Hepatic stellate cell (primary cell): Measurements from ENCODE around the gene TRAPPC10.

Experiments used
- DNase-seq: peaks from one replicate; pipeline ENCODE4 v3.0.0; 2011; ENCODE audit warnings: low spot score

The TRAPPC10 gene

GRCh38 chr21:43983390-43983789, 28.7 kb upstream of the TRAPPC10 start:
- no peak for DNase-seq

GRCh38 chr21:43983860-43984420, 28.2 kb upstream of the TRAPPC10 start:
- no peak for DNase-seq

- no peak for DNase-seq
Measured at GRCh38 chr21:43984905-43985689, 27.0 kb upstream of the TRAPPC10 start.

GRCh38 chr21:43985690-43986251, 26.3 kb upstream of the TRAPPC10 start:
- DNase-seq = no peak

GRCh38 chr21:43986544-43987451, 25.3 kb upstream of the TRAPPC10 start:
- no peak for DNase-seq

- no peak for DNase-seq
Measured at GRCh38 chr21:43987509-43987908, 24.6 kb upstream of the TRAPPC10 start.

GRCh38 chr21:43988016-43988415, 24.1 kb upstream of the TRAPPC10 start:
- DNase-seq = no peak

- DNase-seq = no peak
Measured at GRCh38 chr21:43988506-43989230, 23.4 kb upstream of the TRAPPC10 start.

GRCh38 chr21:43989401-43989800, 22.7 kb upstream of the TRAPPC10 start:
- DNase-seq = no peak

- no peak for DNase-seq
Measured at GRCh38 chr21:43991447-43991991, 20.6 kb upstream of the TRAPPC10 start.

- no peak for DNase-seq
Measured at GRCh38 chr21:43992121-43992520, 20.0 kb upstream of the TRAPPC10 start.

GRCh38 chr21:43993420-43993934, 18.6 kb upstream of the TRAPPC10 start:
- DNase-seq = no peak

GRCh38 chr21:43994085-43994484, 18.0 kb upstream of the TRAPPC10 start:
- DNase-seq = no peak

GRCh38 chr21:43994646-43995045, 17.5 kb upstream of the TRAPPC10 start:
- DNase-seq = no peak

GRCh38 chr21:43995521-43996105, 16.5 kb upstream of the TRAPPC10 start:
- no peak for DNase-seq

- DNase-seq = no peak
Measured at GRCh38 chr21:43997766-43998742, 14.1 kb upstream of the TRAPPC10 start.

- DNase-seq = no peak
Measured at GRCh38 chr21:44000360-44000759, 11.7 kb upstream of the TRAPPC10 start.

GRCh38 chr21:44002511-44002910, 9.6 kb upstream of the TRAPPC10 start:
- DNase-seq = no peak

- DNase-seq = no peak
Measured at GRCh38 chr21:44003307-44003966, 8.7 kb upstream of the TRAPPC10 start.
